ENCODE measurements around the gene SLU7.

DNA sequence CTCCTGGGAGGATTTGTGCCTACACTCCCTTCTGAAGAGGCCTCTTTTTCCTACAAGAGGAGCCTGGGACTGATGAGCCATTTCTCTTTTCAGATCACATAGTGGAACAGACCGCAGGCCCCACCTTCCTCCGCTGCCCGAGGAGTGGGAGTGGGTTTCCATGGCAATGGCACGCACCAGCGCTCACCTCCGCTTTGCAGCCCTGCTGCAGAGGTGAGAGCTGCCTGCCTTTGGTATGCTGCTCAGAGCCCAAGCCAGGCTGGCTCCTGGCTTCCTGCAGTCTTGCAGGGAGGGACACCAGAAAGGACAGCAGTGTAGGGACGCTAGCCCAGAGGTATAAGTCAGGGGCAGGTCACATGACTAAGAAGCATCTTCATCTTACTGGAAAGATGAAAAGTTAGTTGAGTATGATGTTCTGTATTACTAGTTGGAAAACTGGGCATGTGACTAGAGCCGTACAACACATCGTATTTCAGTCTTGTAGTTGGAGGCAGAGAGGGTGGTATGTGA, 15.2 kb upstream of the SLU7 start:
- TF ChIP-seq FOXP2 (optimal IDR thresholded peaks at IDR 0.05; ENCODE audit: borderline replicate concordance, extremely low read depth, extremely low read length, insufficient read depth): no peak
- no peak for TF ChIP-seq TAF1 (IDR thresholded peaks at IDR 0.05; ENCODE audit: borderline replicate concordance, insufficient read depth, low read length)
